Esophagus squamous epithelium (tissue), 4 donors: Measurements from ENCODE around the gene SERPINB8.

Source experiments
- CTCF ChIP-seq, 6 experiments: fragments of 450-650 bp in 4 of 6; fragments of 200-600 bp in 2 of 6; sonication (generic) in 2 of 6; IDR thresholded peaks; one replicate each; pipeline ENCODE4 v1.5.1; 2016 to 2019; ENCODE audit warnings: antibody characterized with exemption in 6 of 6, mild to moderate bottlenecking in 4 of 6, moderate library complexity in 4 of 6
- POLR2A ChIP-seq, 4 donors: fragments of 450-650 bp; IDR thresholded peaks; one replicate each; pipeline ENCODE4 v1.6.1; 2017; ENCODE audit warnings: antibody characterized with exemption in 4 of 4, mild to moderate bottlenecking in 4 of 4, moderate library complexity in 3 of 4

GRCh38 chr18:64027931-64028695 is 58.2 kb downstream of the SERPINB8 start:
- no peak for TF ChIP-seq CTCF (IDR thresholded peaks at IDR 0.05)
- no peak for TF ChIP-seq POLR2A (IDR thresholded peaks at IDR 0.05)
